Psoas muscle (tissue), 8 donors: ENCODE data around the gene TTLL11. TPM values are rescaled to one million over a fixed set of nuclear protein-coding genes. Genes with fewer than 3 reads are reported as not detected.

Experiments
- ATAC-seq, 4 donors: fragments of 200-7000 bp; cut with Tn5 transposase; one replicate each; pipeline ENCODE4 v1.9.1; 2020; ENCODE audit warnings: moderate library complexity in 3 of 4, mild to moderate bottlenecking in 2 of 4
- DNase-seq, 2 donors: peaks; one replicate each; pipeline ENCODE4 v3.0.0-alpha.2; 2020
- H3K27ac ChIP-seq: fragments of 200-600 bp; one replicate; pipeline ENCODE4 v1.8.0; 2022
- H3K27me3 ChIP-seq, 3 donors: fragments of 200-600 bp in 1 of 3; one replicate each; pipeline versions ENCODE4 v1.6.1 to v1.8.0; 2013 to 2022; ENCODE audit warnings: low read length in 2 of 3, mild to moderate bottlenecking in 2 of 3, moderate library complexity in 1 of 3; ENCODE audit not compliant: insufficient read depth in 3 of 3
- H3K36me3 ChIP-seq, 2 donors: fragments of 200-600 bp in 1 of 2; one replicate each; pipeline versions ENCODE4 v1.6.1 to v1.8.0; 2013 to 2022; ENCODE audit warnings: low read depth in 1 of 2, mild to moderate bottlenecking in 1 of 2, moderate library complexity in 1 of 2; ENCODE audit not compliant: insufficient read depth in 1 of 2
- H3K4me1 ChIP-seq: fragments of 200-600 bp; one replicate; pipeline ENCODE4 v1.8.0; 2022
- H3K4me3 ChIP-seq: fragments of 200-600 bp; one replicate; pipeline ENCODE4 v1.8.0; 2022; ENCODE audit warnings: mild to moderate bottlenecking
- H3K9me3 ChIP-seq: fragments of 200-600 bp; one replicate; pipeline ENCODE4 v1.8.0; 2022
- WGBS, 3 donors: extraction: QIAGEN DNeasy Blood & Tissue Kit; methylation state at CpG; one replicate each; pipeline versions ENCODE4 v1.1.6 to v1.1.7; 2013; 5-methylcytosine and 5-hydroxymethylcytosine counted together
- intact Hi-C, 2 donors: fragments of 100-400 bp; cut with DNase I; formaldehyde crosslinking; loops; one replicate each; pipeline versions ENCODE4 v1.11.0 to v1.14.2; 2022
- polyA plus RNA-seq, 3 donors: library from polyadenylated mRNA; stranded (reverse); fragments of 200-250 nt; gene quantifications; one replicate each; pipeline ENCODE4 v1.2.3, GENCODE V29; 2013
- total RNA-seq, 4 donors: library from RNA; stranded (reverse); fragmentation: NEBNext Ultra II Directional in 2 of 4; extraction: Animal tissue kit (Norgen Biotek cat#: 25700) in 2 of 4; gene quantifications; one replicate each; pipeline versions ENCODE4 v1.2.1 to v1.2.4, GENCODE V29; 2021 to 2023
- TF ChIP-seq, protein P1 (sequence below): fragments of 200-600 bp; IDR thresholded peaks from one replicate; pipeline ENCODE4 v1.8.0; 2022; ENCODE audit warnings: antibody characterized with exemption
- donor health status: healthy with polysubstance abuse.
- donor health status: DM: no; HTN: no; CAD: no; lungs with moderate emphysema.
- donor health status: Bipolar disorder and iron deficiency.
- donor health status: healthy.
- donor health status: DM: yes; HTN: yes; CAD: no.
- donor health status: DM: no; HTN: no; CAD: no.
- donor health status: DM: no; HTN: no; CAD: no.
- donor health status: DM: yes; HTN: yes; CAD: no.

The TTLL11 gene
- total and polyA plus RNA-seq, 7 donors, result 15.1 to 56.4 (median 19.3) TPM

DNA sequence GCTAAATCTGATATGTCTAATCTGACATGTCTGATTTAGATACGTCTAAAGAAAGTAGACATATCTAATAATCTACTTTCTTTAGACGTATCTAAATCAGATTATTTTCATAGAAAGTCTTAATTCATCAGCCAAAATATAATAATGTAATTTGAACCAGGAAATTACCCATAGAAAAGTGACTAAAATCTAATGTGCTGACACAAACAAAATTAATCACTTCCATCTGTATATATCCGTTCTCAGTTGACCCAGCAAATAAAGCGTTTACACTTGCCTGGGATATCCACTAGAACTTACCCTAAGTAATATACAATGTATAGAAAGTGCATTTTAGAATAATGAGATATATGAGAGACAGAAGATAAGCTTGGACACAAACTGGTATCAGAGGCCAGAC, 56.7 kb downstream of the TTLL11 start:
- 90 to 95% (median 94%) methylated on average over 4 of the region's 4 CpGs for WGBS, 3 donors
- Histone ChIP-seq H3K27ac (peak overlapping the region; percentile 24), H3K4me1 (peaks cover 51% of the 10 kb centered on the region), H3K36me3 (peaks cover 5 to 42% of the 10 kb centered on the region in 2 donors), H3K27me3 (no peaks in the 10 kb centered on the region), H3K4me3 (no peak overlapping the region), H3K9me3 (no peaks in the 10 kb centered on the region)
- DNase-seq (no peak), ATAC-seq (no peak)
- TF ChIP-seq, protein P1, sequence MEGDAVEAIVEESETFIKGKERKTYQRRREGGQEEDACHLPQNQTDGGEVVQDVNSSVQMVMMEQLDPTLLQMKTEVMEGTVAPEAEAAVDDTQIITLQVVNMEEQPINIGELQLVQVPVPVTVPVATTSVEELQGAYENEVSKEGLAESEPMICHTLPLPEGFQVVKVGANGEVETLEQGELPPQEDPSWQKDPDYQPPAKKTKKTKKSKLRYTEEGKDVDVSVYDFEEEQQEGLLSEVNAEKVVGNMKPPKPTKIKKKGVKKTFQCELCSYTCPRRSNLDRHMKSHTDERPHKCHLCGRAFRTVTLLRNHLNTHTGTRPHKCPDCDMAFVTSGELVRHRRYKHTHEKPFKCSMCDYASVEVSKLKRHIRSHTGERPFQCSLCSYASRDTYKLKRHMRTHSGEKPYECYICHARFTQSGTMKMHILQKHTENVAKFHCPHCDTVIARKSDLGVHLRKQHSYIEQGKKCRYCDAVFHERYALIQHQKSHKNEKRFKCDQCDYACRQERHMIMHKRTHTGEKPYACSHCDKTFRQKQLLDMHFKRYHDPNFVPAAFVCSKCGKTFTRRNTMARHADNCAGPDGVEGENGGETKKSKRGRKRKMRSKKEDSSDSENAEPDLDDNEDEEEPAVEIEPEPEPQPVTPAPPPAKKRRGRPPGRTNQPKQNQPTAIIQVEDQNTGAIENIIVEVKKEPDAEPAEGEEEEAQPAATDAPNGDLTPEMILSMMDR, result no peak
- intact Hi-C loops, result loop anchor here in 1 of 2 donors (5.0 kb wide), 2 partner anchors 34 to 41 kb away; no protein-coding TSS in a partner anchor

DNA sequence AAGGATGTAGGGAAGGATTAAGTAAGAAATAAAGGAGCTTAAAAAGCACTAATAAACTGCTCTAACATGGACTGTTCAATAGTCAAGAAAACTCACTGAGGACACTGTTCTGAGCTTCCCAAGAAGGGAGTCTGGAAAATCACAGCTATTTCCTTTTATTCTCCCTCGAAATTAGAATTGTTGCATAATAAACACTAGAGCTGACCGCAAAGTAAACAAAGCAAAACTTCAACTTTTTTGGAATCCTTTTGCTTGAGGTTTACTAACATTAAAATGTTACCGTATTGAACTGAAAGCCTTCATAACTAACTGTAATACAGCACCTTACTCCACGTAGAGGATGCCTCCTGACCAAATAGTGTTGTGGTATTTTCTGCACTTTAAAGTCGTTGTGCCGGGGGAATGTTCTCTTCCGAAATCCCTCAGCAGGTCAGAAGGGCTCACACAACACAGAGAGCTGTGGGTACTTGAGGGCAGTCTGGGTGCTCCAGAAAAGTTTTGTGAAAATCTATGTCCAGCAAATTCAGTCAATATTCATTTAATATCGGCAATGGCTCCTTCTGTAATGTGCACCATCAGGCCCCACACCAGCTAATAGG, 59.2 kb downstream of the TTLL11 start:
- intact Hi-C loops, result no loop called here
- H3K9me3 ChIP-seq, result no peaks in the 10 kb centered on the region
- H3K27me3 ChIP-seq, result no peaks in the 10 kb centered on the region
- H3K4me3 ChIP-seq, result no peak overlapping the region
- peaks cover 5 to 66% of the 10 kb centered on the region in 2 donors for H3K36me3 ChIP-seq
- H3K27ac ChIP-seq, result peak overlapping the region; percentile 39
- peaks cover 29% of the 10 kb centered on the region for H3K4me1 ChIP-seq
- ATAC-seq, result no peak
- TF ChIP-seq, protein P1, result no peak
- no peak for DNase-seq
- 78 to 82% (median 80%) methylated on average over 8 of the region's 8 CpGs for WGBS, 3 donors

DNA sequence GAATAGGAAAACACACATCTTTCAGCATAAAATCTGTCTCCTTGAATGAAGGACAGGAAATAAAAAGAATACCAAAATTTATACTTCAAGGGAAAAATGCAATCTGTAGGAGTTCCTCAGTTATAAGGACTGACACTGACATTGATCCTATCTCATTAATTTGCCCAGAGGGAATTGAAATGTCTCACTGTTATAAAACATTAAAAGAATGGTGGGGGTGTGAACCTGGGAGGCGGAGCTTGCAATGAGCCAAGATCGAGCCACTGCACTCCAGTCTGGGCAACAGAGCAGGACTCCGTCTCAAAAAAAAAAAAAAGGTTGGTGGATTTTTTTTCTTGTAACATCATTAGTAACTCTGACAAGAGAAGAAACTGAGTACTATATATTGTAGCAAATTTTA, 60.8 kb downstream of the TTLL11 start:
- H3K27me3 ChIP-seq, result no peaks in the 10 kb centered on the region
- WGBS, 3 donors, result 52 to 82% (median 76%) methylated on average over 3 of the region's 3 CpGs
- peaks cover under 1 to 66% of the 10 kb centered on the region in 2 donors for H3K36me3 ChIP-seq
- no peak for ATAC-seq
- H3K9me3 ChIP-seq, result no peaks in the 10 kb centered on the region
- H3K4me3 ChIP-seq, result no peak overlapping the region
- no peak for DNase-seq
- intact Hi-C loops, result no loop called here
- peaks cover 15% of the 10 kb centered on the region for H3K4me1 ChIP-seq
- no peak overlapping the region for H3K27ac ChIP-seq
- TF ChIP-seq, protein P1, result no peak

DNA sequence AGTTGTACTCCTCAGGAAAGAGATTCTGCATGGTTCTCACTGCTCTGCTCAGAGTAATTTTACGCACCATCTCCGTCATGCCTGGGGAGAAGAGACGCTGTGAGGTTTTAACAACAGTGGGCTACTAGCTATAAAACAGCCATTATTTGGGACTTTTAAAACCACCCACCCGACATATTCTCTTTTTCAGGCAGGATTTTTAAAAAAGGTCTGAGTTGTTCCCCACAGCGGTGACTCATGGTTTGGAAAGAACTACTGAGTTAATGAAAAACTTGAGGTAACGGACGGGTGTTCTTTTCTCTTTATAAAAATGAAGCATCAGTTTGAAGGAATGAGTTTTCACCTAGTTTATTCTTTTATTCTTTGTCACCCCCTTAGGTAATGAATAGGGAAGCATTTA, 61.3 kb downstream of the TTLL11 start:
- DNase-seq (no peak), ATAC-seq (no peak)
- intact Hi-C loops, result no loop called here
- peaks cover 10% of the 10 kb centered on the region for H3K4me1 ChIP-seq
- H3K36me3 ChIP-seq, result peaks cover 0 to 63% of the 10 kb centered on the region in 2 donors
- no peaks in the 10 kb centered on the region for H3K27me3 ChIP-seq
- whole genome bisulfite sequencing, 3 donors, result 73 to 81% (median 80%) methylated on average over 7 of the region's 7 CpGs
- no peak overlapping the region for H3K4me3 ChIP-seq
- H3K9me3 ChIP-seq, result no peaks in the 10 kb centered on the region
- no peak overlapping the region for H3K27ac ChIP-seq
- TF ChIP-seq, protein P1, result no peak

DNA sequence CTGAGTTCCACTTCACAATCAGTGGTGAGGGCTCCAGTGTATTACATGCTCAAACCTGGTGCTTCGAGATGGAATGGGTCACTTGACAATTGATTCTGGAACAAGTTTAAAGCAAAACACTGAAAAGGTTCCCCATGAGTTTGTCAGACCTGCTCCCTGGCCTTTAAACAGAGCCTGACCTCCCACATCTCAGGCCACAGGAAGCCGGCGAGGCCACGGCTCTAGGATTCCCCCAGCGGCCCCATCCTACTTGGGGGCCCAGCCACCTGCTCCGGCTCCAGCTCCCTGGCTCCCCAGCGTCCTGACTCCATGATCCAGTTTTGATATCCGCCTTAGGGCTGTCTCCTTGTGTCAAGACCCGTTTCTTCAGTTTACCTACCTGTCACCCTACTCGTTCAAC, 62.0 kb downstream of the TTLL11 start:
- Histone ChIP-seq H3K36me3 (peaks cover 0 to 61% of the 10 kb centered on the region in 2 donors), H3K4me1 (peaks cover 3% of the 10 kb centered on the region), H3K9me3 (no peaks in the 10 kb centered on the region), H3K27me3 (no peaks in the 10 kb centered on the region), H3K27ac (no peak overlapping the region), H3K4me3 (no peak overlapping the region)
- DNase-seq, result no peak
- intact Hi-C loops, result no loop called here
- WGBS, 3 donors, result 63 to 80% (median 70%) methylated on average over 10 of the region's 10 CpGs
- TF ChIP-seq, protein P1, result no peak
- ATAC-seq, result no peak
